ENCODE measurements around the gene RPL41.

DNA sequence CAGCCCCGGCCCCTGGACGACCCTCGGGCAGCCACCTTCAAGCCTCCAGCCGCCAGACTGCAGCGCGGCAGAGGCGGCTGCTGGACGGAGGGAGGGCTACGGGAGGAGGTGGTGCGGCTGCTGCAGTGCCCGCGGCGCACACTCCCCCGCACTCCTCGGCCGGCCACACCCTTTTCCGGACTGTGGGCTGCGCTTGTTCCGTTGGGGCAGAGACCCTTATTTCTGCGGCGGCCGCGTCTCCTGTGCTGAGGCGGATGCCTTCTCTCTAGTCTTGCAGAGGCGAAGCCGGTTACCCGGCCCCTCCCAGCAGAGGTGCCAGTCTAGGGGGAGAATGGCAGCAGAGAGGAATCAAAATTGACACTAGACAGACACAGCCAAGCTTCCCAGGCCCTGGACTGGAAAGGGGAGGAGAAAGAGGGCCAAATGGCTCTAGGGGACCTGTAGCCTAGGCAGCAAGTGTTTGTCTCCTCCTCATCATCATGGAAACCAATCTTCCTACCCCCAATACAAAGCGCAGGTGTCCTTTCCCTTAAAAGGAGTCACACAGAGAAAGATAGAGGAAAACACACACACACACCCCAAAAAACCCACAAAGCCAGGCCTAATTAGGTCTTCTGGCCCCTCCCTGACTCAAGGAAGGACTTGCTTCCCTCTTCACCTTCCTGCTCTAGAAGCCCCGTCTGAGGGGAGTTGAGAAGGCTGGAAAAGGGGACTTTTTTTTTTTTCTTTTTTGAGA, 12.9 kb downstream of the RPL41 start:
- TF ChIP-seq, protein P1, sequence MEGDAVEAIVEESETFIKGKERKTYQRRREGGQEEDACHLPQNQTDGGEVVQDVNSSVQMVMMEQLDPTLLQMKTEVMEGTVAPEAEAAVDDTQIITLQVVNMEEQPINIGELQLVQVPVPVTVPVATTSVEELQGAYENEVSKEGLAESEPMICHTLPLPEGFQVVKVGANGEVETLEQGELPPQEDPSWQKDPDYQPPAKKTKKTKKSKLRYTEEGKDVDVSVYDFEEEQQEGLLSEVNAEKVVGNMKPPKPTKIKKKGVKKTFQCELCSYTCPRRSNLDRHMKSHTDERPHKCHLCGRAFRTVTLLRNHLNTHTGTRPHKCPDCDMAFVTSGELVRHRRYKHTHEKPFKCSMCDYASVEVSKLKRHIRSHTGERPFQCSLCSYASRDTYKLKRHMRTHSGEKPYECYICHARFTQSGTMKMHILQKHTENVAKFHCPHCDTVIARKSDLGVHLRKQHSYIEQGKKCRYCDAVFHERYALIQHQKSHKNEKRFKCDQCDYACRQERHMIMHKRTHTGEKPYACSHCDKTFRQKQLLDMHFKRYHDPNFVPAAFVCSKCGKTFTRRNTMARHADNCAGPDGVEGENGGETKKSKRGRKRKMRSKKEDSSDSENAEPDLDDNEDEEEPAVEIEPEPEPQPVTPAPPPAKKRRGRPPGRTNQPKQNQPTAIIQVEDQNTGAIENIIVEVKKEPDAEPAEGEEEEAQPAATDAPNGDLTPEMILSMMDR (IDR thresholded peaks at IDR 0.05) = no peak
- TF ChIP-seq ZFX (IDR thresholded peaks at IDR 0.05; ENCODE audit: borderline replicate concordance) = no peak

All from 22Rv1 (cell line).